GM12801 (cell line): ENCODE data around the gene INS.

ENCODE experiments used
- TF ChIP-seq, protein P1 (sequence below): IDR thresholded peaks from one replicate; pipeline ENCODE4 v1.5.1; 2011; ENCODE audit warnings: control low read depth; ENCODE audit not compliant: insufficient read length; ENCODE audit errors: extremely low read depth

Gene INS

DNA sequence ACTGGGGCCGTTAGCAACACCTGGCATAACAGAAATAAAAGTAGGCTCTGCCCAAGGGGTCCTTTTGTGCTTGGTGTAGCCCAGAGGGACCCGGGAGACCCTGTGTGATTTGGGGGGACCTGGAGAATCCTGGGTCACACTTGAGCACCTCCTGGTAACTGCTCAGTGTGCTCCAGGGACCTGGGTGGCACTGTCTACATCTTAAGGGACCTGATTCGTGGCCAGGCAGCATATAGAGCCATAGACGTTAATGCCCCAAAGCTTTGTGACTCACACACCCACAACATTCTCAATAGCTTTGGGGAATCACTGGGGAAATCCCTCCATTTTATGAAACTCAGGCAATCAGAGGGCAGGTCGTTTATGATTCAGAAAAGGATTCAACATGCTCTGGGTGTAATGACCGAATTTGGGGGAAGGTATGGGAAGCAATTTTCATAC lies 18.2 kb downstream of the INS start:
- TF ChIP-seq, protein P1, sequence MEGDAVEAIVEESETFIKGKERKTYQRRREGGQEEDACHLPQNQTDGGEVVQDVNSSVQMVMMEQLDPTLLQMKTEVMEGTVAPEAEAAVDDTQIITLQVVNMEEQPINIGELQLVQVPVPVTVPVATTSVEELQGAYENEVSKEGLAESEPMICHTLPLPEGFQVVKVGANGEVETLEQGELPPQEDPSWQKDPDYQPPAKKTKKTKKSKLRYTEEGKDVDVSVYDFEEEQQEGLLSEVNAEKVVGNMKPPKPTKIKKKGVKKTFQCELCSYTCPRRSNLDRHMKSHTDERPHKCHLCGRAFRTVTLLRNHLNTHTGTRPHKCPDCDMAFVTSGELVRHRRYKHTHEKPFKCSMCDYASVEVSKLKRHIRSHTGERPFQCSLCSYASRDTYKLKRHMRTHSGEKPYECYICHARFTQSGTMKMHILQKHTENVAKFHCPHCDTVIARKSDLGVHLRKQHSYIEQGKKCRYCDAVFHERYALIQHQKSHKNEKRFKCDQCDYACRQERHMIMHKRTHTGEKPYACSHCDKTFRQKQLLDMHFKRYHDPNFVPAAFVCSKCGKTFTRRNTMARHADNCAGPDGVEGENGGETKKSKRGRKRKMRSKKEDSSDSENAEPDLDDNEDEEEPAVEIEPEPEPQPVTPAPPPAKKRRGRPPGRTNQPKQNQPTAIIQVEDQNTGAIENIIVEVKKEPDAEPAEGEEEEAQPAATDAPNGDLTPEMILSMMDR, result no peak

DNA sequence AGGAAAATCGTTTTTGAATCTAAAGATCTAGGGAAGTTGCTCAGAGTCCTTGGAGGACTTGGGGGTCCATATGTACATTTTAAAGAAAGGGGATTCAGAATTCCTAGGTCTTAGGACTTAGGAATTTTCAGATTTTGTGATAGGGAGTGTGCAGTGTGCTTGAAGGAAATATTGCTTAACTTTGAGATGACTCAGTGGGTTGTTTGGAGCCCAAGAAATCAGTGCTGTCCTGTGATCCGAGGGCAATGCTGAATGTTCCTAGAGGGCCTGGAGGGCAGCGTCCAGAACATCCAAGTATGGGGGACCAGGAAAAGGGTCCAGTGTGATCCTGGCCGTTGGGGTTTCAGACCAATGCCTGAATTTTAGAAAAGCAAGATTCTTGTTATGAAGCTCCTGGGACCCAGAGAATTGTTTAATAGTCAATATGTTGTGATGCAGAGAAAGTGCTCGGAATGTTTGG lies 18.7 kb downstream of the INS start:
- TF ChIP-seq, protein P1, result no peak

DNA sequence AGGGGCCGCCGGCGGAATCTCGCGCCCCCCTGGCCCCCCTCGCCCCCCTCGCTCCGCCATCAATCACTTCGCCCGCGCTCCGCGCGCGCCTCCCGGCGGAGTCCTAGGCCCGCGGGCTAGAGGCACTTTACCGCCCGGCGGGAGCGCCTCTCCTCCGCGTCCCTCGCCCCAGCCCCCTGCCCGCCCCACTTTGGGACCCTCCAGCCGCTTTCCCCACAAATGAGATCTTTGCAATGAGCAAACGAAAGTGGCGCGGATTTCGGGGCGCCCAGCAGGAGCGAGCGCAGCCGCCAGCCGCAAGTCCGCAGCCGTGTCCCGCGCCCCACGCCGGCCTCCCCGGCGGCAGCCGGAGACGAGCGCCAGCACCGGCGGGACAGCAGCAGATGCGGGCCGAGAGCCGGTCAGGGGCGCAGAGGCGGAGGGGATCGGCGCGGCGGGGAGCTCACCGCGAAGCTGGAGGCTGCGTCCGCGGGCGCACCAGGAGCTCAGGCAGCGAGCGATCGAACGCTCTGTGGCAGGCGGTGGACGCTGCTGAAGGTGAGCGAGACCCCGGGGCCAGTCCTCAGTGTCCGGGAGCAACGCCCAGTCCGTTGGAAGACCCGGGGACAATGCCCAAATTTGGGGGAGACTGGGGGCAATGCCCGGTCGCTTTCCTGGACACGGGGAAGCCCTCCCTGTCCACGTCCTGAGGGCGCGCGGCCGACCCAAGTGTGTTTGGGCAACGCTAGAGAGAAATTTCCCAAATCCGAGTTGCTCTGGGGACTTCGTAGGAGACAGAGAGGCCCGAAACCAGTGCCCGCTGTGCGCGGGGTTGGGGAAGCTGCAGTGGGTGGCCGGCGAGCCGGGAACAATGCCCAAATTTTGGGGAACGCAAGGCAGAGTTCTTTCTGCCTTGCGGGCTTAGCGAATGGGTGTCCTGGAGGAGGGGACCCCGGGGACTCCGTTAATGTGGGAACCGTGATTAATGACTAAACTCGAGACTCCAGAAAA lies 20.3 kb downstream of the INS start:
- TF ChIP-seq, protein P1, result no peak

DNA sequence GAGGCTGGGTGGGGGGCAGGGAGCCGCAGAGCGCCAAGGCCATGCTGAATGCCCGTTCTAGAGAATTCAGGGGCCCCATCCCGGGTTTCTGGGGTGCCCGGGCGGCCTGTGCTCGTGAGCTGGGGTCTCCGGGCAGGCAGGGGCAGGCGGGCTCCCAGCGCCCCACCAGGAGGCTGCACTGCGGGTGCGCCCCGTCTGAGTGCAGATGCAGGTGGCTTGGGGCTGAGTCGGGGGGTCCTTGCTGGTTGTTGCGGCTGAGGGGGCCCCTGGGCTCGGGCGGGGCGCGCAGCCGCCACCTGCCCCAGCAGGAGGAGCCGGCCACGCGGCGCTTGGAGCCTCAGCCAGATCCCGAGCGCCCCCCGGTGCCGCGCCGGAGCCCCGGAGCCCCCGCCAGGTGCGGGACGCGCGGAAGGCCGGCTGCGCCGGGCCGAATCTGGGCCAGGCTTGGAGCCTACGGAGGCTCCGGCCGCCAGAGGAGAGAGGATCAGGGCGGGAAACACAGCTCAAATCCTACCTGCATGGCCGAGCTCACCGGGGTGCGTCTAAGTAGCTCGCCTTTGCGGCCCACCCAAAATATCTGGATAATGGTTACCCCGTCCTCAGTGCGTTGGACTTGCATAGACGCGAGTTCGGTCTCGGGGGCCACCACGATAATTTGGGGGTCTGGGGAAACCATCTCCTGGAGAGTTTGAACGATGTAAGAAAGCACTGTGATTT lies 21.2 kb downstream of the INS start:
- TF ChIP-seq, protein P1, result no peak

DNA sequence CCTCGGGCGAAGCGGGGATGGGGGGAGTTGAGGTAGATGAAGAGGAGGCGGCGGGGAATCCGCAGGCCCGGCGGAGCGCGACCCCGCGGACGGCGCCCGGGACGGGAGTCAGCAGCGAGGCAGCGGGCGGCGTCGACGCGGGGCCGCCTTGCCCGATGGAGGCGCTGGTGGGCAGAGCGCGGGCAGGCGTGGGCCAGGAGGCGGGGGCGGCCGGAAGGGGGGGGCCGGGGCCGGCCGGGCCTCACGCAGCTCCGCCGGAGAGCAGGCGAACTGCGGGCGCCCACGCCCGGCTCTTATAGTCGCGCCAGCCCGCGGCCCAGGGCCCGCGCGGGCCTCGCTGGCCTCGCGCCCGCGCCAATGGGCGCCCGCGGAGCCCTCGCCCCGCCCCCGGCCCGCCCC lies 21.9 kb downstream of the INS start, which contains the start of gene IGF2:
Gene IGF2, minus strand, starts transcription at position 267 of the 399 bp plus-strand sequence. CDS start 3,866 bp downstream, outside the sequence.
- TF ChIP-seq, protein P1, result no peak

DNA sequence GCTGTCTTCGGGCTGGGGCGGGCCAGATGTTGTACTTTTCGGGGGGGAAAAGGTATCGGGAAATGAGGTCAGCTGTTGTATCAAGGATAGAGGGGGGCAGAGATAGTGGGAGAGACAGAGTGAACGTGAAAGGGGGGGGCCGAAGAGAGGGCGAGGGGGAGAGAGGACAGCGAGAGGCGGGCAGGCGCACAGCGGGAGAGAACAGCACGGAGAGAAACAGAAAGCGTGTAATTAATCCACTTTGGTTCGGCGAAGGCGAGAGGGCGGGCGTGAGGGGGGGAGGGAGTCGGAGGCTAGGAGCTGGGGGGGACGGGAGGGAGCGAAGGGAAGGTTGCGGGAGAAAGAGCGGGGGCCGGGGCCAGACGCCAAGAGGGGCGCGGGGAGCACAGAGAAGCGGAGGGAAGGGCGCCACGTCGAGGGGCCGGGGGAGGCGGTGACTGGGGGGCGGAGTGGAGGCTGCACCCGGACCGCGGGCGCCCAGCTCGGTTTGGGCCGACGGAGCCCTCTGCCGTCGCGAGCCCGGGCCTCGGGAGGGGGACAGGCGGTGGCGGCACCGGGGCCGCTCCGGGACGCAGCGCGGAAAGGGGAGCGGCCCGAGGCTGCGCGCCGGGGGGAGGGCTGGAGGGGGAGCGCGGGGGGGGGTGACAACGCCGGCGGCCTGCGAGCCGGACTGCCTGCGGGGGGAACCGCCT lies 22.4 kb downstream of the INS start:
- TF ChIP-seq, protein P1, result no peak

DNA sequence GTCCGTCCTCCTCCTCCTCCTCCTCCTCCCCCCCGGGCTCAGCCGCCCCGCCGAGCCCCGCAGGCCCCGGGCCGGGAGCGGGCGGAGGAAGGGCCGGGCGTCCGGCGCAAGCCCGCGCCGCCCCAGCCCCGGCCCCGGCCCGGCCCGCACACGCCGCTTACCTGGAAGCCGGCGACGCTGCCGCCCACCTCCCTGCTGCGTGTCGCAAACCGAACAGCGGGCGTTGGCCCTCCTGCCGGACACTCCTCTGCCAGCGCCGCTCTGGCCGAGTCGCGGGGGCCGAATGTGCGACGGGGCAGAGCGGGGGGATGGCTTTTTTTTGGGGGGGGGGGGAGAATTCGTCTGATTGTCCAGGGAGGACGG lies 23.0 kb downstream of the INS start:
- TF ChIP-seq, protein P1, result no peak
